C4-2B (cell line): ENCODE results near the gene ACHE.

ENCODE experiments used
- H3K27ac ChIP-seq: fragments of 450-650 bp; 2 replicates; pipeline ENCODE4 v1.5.1; 2017
- ZFX ChIP-seq: fragments of 450-650 bp; IDR thresholded peaks from 2 replicates; pipeline ENCODE4 v1.6.1; 2017
- TF ChIP-seq, protein P1 (sequence below): fragments of 450-650 bp; conservative IDR thresholded peaks from 2 replicates; pipeline ENCODE4 v1.5.1; 2017; ENCODE audit warnings: mild to moderate bottlenecking

ACHE gene

DNA sequence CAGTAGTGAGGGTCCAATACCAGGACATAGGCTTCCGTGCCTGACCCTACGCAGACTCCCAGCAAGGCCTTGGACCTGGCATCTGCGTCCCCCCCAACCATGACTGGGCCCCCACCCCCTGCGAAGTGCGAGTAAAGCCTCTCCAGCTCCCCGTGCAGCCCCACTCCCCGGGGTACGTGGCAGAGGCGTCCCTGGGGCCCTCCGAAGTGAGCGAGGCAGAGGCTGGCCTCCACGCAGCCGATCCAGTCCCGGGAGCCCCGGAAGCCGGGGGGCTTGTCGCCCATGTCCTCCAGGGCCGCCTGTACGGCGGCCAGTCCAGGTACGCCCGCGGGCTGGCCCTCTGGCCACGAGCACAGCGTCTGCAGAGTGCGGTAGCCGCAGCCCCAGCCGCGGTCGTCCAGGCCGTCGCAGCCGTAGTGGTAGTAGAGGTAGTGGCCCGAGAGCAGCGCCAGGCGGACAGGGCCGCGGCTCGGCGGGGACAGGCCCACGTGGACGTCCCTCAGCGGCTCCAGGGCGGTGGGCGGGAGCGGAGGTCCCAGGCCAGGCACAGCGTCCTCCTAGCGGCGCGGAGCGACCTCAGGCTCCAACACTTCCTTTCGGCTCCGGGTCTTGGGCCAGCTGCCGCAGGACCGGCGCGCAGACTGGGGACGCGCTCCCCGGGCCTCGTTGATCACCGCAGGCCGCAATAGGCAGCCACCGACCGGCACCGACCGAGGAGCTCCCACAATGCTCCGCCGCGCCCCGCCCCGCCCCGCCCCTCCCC, 6.5 kb downstream of the ACHE start, which contains the start of gene UFSP1:
Gene UFSP1 (minus strand): TSS at position 728 of the 763 bp plus-strand sequence. CDS start 444 bp downstream, at position 284.
- H3K27ac ChIP-seq, result peak within 1 kb of the TSS; percentile 98
- TF ChIP-seq, protein P1, sequence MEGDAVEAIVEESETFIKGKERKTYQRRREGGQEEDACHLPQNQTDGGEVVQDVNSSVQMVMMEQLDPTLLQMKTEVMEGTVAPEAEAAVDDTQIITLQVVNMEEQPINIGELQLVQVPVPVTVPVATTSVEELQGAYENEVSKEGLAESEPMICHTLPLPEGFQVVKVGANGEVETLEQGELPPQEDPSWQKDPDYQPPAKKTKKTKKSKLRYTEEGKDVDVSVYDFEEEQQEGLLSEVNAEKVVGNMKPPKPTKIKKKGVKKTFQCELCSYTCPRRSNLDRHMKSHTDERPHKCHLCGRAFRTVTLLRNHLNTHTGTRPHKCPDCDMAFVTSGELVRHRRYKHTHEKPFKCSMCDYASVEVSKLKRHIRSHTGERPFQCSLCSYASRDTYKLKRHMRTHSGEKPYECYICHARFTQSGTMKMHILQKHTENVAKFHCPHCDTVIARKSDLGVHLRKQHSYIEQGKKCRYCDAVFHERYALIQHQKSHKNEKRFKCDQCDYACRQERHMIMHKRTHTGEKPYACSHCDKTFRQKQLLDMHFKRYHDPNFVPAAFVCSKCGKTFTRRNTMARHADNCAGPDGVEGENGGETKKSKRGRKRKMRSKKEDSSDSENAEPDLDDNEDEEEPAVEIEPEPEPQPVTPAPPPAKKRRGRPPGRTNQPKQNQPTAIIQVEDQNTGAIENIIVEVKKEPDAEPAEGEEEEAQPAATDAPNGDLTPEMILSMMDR, result no peak
- TF ChIP-seq ZFX, result peak; percentile 99

DNA sequence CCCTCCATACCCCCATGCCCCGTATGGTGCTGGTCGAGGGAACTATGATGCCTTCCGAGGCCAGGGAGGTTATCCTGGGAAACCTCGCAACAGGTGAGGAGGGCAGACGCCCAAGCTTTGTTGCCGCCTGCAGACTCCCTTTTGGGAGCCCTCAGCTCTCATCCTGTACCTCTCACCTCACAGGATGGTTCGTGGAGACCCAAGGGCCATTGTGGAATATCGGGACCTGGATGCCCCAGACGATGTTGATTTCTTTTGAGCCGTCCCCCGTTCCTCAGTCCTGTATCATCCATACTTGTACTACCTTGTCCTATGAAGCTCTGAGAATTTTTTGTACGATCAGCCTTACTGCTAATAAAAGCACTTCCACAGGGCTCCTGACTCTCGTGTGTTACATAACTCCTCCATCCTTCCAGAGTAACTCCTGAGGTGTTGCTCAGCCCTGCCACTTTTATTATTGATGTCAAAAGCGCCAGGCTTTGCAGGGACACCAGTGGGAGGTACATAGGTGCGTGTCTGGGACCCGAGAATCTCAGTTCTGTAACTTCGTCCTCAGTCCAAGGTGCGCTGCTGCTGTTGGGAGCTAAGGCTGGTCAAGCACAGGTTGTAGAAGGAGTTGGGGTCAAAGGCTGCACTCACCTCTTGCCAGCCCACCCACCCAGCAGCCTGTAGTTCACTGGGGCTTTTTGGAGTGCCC, 7.2 kb downstream of the ACHE start:
- H3K27ac ChIP-seq, result peak overlapping the region; percentile 98
- TF ChIP-seq ZFX, result no peak
- TF ChIP-seq, protein P1, result no peak

- TF ChIP-seq, protein P1, result no peak
- no peak for TF ChIP-seq ZFX
- peak overlapping the region; percentile 98 for H3K27ac ChIP-seq
Measured at GRCh38 chr7:100887516-100888290, 8.0 kb downstream of the ACHE start.

- peak overlapping the region; percentile 98 for H3K27ac ChIP-seq
- no peak for TF ChIP-seq ZFX
- TF ChIP-seq, protein P1, result no peak
Measured at GRCh38 chr7:100886936-100887515, 8.7 kb downstream of the ACHE start.

DNA sequence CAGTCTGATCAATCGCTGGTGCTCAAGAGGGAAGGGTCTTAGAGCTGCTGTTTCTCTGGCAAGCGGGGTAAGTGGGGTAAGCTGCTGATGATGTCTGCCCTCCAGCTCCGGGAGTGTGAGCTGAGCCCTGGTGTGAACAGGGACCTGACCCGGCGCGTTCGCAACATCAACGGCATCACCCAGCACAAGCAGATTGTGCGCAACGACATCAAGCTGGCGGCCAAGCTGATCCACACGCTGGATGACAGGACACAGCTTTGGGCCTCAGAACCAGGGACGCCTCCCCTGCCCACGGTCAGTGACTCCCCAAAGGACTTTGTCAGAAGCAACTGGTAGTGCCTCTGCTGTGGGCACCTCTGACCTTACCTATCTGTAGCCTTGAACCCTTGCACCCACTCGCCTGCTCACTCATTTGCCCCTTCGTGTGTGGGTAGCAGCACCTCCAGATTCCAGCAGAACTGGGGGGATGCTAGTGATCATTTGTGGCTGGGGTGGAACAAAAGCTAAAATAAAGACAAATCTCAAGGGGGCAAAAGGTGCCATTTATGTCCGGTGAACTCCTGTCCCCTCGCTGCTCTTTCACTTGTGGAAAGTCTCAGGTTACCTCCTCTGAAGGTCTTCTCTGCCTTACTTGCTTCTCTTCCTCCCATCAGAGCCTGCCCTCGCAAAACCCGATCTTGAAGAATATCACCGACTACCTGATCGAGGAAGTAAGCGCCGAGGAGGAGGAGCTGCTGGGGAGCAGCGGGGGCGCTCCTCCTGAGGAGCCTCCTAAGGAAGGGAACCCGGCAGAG, 9.3 kb downstream of the ACHE start:
- no peak overlapping the region for H3K27ac ChIP-seq
- TF ChIP-seq, protein P1, result no peak
- TF ChIP-seq ZFX, result no peak

DNA sequence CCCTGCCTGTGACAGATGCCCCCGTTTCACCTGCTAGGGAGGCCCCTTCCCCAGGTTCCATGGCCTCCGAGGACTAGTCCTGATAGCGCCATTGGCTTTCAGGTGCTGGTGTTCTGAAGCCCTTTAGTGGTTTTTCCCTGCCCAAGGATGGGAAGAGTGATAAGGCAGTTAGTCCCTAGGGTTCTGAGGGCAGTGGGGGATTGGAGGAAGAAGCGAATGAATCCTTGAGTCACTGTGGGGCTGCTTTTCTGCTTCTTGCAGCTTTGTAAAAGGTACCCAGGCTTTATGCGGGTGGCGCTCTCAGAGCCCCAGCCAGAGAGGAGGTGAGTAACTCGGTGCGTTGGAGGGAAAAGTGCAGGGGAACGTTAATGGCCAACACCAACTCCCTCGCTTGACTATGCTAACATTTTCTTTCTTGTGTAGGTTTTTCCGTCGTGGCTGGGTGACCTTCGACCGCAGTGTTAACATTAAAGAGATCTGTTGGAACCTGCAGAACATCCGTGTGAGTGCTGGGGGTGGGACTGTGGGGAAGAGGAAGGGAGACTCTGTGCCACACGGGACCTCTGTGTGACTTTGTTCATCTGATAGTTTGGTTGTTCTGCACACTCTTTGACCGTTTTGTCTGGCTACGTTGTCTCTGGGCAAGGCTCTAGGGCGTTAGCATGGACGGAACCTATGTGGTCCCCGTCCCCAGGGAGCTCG, 10.1 kb downstream of the ACHE start:
- no peak overlapping the region for H3K27ac ChIP-seq
- TF ChIP-seq, protein P1, result no peak
- no peak for TF ChIP-seq ZFX
